ENCODE measurements around the gene TNS3.
"Not testable (repeated sequence)": the region's sequence is repeated elsewhere in the genome, so short reads cannot be mapped to it uniquely, and the experiment has no call there.

The TNS3 gene

DNA sequence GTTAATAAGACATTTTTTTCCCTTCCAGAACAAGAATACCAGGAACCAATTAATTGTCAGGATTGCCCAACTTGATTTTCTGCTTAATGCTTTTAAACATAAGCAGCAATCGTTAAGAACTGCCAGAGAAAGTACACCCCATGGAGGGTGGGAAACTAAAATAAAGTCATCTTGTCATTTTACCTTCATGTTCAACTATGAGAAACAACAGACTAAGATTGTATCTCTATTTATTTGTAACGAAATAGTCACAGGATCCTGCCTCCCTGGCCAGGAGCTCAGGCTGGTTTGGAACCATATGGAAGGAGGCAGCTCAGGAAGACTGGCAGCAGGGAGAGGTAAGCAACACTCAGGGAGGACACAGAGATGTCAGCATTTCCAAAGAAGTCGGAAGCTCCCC, 129.6 kb downstream of the TNS3 start:
- DNase-seq (ENCODE audit: low read depth) = no peak

DNA sequence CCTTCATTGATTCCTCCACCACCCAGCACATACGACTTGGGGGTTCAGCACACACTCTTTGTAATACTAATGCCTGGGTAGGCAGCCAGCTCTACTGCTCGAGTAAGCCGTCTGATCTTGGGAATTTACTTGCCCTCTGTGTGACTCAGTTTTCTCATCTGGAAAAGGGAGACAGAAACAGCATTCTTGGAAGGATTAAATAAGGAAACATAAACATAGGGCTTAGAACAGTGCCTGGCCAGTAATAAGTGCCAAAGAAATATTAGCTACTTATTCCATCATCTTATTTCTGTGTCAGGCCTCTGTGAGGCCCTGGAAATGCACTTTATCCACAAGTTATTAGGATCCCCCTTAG, 130.1 kb downstream of the TNS3 start:
- DNase-seq (ENCODE audit: low read depth) = peak; percentile 83

DNA sequence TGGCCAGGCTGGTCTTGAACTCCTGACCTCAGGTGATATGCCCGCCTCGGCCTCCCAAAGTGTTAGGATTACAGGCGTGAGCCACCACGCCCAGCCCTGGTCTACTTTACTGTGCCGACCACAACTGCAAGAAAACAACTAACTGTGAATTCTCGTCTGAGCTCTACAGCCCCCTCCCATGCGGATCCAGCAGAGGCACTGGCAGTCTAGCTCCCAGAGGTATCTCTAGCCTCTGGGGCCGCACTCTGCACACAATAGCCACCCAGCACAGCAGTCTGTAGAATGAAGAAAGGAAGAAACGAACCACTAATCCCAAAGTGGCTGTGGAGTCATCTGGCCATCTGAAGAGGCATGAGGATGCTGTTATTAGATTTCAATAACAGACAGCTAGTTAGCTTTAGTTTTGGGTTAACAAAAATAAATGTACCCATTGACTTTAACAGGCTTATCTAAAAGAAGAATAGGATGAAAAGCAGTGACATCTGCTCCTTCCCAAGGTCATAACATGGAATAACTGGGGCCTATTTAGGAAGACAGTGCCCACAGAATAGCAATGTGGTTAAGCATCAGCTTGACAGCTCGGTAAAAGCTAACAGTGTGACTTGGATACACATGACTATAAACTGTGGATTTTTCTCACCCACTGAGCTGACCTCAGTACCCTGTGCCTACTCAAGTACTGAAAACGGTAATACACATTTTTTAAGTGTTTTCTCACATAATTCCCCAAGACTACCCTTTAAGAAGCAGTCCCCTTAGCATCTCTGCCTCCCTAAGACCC, 131.9 kb downstream of the TNS3 start:
- DNase-seq (ENCODE audit: low read depth) = peak; percentile 72

DNA sequence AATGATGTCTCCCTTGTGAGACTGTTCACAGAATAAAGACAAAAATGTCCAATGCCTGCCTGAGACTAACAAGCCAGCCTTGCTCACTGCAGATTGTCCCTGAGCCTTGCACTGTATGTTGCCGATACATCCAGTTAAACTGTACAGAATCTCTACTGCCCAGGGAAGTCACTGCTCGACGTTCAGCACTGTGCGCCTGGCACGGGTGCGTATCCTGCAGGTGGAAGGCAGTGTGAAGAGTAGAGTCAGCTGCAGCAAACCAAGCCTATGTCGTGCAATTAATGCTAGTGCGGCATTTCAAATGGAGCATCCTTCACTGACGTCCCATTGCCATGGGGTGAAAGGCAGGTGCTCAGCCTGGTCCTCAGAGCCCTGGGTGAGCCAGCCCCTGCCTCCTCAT, 132.9 kb downstream of the TNS3 start:
- DNase-seq (ENCODE audit: low read depth) = no peak

DNA sequence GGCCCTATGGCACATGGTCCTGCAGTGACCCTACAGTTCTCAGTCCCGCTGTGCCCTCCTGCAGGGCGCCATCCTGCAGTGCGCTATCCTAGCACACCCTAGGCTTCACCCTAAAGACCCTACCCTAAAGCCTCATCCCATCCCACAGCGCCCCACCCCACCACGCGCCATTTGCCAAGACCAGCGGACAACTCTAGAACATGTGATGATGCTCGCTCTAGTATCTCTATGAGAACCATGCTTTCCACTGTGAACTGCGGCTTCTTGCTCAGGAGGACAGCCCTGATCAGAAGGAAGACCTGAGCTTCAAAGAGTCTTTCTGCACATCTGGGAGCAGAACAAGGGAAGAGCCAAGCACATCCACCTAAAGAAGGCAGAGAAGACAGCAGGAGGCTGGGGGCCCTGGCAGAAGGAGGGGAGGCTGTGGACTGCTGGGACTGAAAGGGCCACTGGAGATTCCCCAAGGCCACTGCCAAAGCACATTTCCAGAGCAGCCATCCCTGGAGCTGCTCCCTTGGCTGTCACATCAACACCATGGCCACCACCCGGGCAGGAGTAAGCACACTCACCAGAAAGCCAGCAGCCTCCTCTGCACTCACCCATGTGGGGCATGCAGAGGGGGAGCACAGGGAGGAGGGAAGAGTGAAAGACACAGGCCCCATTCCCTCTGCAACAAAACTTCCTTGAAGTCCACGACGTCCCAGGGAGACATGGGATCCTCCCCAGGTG, 134.1 kb downstream of the TNS3 start:
- DNase-seq (ENCODE audit: low read depth) = no peak

DNA sequence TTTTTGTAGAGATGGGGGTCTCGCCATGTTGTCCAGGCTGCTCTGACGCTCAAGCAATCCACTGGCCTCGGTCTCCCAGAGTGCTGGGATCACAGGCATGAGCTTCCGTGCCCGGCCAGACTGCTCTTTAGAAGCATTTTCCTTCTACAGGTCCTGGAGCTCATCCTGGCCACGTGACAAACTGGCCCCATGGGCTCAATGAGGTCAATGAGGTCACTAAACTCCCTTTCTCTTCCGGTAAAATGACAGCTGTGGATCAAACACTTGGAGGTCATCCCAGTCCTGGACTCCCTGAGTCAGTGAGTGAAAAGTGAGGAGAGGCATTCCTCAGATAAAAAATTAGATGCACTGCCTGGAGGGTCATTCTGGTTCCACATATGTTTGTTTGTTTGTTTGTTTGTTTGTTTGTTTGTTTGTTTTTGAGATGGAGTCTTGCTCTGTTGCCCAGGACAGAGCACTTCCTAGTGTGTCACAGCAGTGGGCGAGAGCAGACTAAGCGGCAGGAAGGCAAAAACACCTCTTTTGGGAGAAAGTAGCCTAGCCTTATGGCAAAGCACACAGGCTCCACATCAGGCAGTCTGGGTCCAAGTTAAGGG, 134.9 kb downstream of the TNS3 start:
- DNase-seq (ENCODE audit: low read depth) = no peak

DNA sequence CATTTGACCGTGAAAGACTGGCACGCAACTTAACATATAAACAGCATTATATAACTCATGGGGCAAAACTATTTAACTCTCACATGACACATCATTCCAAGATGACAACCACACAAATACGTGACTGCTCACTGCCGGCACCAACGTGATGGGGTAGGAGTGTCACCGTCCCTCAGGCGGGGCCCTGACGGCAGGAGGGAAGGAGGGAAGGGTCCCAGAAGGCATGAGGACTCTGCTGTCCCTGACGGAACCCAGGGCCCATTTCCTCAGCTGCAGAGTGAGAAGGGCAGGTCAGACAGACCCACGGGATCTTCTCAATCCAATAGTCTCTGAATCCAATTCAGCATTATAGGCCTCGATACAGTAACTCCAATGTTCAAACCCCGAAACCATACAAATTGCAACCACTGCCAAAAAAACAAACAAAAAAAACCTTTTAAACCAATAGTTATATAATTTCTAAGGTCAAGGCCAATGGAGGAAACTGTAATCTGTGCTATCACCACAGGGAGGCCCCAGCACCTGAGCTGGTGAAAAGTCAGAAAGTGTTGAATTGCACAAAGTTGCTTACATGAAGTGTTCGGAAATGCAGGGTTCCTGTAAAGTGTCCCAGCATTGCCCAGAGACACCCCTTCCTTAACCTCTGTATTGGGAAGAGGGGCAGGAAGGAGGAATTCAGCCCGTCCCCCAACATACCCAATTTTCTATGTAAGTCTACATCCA, 137.4 kb downstream of the TNS3 start:
- DNase-seq (ENCODE audit: low read depth) = no peak

DNA sequence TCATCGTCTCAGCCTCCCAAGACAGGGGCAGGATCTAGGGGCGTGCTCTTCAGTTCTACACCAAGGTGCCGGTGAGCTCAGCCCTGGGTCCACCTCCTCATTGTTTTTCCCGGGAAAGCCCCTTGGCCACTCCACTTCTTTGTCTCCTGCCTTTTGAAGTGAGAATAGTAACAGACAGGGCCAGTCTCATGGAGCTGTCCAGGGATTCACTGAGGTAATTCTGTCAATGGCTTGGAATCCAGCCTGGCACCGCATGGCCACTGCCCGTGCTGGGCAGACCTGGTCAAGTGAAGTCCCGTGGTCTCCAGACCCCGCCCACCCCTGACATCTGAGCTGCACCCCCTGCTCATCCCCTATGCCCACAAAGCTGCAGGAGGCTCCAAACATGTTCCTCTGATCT, 138.9 kb downstream of the TNS3 start:
- no peak for DNase-seq (ENCODE audit: low read depth)

DNA sequence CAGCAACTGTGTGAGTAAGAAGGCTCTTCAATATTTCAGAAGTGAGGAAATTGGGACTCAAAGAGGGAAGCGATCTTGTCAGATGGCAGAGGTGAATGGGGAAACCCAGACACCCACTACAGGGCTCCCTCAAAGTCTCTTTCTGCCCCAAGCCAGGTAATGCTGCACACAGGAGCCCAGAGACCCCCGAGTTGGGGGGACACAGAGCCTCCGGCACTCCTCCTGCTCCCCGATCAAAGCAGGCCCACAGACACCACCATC, 139.4 kb downstream of the TNS3 start:
- no peak for DNase-seq (ENCODE audit: low read depth)

DNA sequence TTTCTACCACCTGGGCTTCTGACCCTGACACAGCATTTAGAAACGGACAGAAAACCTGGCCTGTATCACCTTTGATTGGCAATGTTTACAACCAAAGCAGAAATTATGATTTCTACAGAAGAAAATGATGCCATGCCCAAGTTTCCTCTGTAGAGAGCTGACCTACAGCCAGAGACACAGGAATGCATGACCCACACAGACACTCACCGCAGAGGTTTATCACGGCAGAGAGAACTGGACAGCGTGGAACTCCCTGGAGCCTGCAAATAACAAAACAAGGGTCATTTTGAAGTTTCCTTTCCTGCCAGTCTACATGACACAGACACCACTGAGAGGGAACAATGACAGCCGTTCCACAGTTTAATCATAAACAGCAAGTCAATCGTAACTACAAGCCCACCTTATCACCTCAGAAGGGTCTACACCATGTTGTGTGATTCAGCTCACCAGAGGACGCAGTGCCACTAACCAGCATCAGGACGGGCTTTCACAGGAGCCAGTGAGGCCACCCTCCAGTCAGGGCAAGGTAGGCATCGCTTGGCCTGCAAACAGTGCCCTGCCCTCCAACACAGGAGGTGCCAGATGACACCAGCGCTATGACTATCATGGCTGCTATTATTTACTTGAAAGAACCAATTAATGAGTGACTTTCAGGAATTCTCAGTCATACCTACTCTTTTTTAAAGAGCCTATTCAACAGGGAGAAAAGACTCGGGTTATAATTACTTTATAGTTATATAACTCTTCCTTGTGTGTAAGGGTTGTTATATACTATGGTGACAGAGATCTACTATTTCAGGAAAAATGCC, 139.9 kb downstream of the TNS3 start:
- peak; percentile 78 for DNase-seq (ENCODE audit: low read depth)

DNA sequence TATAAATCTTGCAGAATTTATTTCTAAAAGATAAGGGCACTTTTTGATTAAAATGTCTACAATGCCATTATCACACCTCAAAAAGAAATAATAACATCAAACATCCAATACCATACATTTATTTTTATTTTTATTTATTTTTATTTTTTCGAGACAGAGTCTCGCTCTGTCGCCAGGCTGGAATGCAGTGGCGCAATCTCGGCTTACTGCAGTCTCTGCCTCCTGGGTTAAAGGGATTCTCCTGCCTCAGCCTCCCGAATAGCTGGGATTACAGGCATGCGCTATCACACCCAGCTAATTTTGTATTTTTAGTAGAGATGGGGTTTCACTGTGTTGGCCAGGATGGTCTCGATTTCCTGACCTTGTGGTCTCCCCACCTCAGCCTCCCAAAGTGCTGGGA, 140.9 kb downstream of the TNS3 start:
- DNase-seq (ENCODE audit: low read depth) = not testable (repeated sequence)

DNA sequence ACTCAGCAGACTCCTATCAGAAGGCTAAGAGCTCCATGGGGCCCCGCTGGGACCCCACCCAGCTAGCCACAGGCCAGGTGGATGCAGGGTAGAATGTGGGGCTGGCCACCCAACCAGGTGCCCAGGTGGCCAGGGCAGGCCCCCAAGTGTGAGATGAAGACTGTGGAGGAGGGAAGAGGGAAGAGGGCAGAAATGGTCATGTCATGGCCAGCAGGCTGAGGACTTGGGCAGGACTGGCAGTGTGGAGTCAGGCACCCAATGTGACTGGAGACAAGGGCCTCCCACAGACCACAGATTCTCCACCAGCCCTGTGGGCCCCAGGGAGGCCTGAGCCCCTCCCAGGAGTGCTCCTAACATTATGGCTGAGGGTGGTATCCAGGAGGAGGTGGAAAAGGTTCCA, 141.6 kb downstream of the TNS3 start:
- DNase-seq (ENCODE audit: low read depth) = no peak

DNA sequence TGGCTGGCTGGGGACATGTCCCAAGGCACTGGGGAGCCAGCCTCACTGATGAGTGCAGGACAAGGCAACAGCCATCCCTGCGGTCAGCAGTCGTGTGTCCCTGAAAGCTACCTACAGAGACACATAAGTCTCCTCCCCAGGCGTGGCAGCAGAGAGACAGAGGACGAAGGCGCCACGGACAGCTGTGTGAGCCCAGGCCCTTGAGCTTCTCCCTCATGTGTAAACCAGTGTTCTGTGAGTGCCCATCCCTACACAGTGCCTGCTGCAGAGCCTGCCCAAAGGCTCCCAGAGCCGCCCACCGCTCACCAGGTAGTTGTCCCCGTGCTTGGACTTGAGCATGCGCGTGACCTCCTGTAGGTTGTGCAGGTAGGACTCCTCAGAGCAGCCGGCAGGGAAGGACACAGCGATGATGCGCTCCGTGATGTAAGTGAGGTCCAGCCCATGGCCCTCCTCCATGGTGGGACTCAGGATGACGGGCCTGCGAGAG, 142.7 kb downstream of the TNS3 start:
- no peak for DNase-seq (ENCODE audit: low read depth)

DNA sequence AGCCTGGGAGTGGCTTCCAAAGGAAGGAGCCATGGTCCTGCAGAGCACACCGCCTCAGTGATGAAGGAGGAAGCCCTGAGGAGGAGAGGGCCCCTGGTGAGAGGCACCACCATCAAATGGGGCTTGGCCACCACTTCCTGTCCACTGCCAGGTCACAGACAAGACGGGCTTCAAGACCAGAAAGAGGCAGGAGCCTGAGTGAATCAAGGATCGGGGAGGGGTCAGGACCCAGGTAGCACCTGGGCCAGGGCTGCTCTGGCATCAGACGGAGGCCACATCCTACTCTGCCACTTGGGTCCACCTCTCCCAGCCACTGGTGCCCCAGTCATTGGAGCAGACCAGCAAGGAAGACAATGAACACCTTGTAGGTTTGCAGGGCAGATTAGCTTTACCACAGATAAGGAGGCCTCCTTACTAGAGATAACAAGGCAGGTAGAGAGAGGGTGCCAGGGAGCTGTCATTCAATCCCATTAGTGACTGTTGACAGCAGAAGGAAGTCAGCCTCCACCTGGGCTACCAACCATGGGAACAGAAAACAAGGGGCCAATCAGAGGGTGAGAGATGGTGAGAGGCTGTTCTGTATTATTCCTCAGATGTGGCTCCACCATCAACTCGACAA, 143.4 kb downstream of the TNS3 start:
- DNase-seq (ENCODE audit: low read depth) = no peak

DNA sequence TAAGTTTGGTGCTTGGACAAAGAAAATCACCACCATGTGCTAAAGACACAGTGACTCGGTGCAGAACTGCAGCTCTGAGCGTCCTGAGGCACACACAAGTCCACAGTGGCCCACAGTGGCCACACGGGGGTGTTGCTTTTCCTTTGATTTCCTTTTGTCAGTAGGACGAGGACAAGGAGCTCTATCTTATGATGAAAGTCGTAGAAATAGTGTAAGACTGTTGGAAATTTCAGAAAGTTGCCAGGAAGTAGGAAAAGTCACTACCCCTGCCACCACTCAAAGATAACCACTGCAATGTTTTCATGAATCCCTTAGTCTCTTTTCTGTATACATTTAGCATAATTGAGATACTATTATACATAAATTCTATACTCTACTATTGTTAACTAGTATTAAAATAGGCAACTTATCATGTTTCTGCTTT, 146.0 kb downstream of the TNS3 start:
- DNase-seq (ENCODE audit: low read depth) = peak; percentile 82

DNA sequence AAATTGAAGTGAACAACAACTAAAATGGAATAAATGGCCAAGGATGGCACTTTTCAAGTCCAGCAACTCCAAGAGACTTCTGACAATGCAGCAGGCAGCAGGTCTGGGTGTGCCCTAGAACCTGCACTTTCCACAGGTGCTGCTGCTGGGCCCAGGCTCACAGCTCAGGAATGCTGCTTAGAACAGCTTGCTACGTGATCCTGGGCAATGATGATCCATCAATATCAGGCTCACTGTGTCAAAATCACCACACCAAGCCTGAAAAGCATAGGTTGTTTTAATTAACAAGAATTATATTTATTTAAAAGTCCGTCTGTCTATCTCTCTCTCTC, 148.4 kb downstream of the TNS3 start:
- DNase-seq (ENCODE audit: low read depth) = no peak

DNA sequence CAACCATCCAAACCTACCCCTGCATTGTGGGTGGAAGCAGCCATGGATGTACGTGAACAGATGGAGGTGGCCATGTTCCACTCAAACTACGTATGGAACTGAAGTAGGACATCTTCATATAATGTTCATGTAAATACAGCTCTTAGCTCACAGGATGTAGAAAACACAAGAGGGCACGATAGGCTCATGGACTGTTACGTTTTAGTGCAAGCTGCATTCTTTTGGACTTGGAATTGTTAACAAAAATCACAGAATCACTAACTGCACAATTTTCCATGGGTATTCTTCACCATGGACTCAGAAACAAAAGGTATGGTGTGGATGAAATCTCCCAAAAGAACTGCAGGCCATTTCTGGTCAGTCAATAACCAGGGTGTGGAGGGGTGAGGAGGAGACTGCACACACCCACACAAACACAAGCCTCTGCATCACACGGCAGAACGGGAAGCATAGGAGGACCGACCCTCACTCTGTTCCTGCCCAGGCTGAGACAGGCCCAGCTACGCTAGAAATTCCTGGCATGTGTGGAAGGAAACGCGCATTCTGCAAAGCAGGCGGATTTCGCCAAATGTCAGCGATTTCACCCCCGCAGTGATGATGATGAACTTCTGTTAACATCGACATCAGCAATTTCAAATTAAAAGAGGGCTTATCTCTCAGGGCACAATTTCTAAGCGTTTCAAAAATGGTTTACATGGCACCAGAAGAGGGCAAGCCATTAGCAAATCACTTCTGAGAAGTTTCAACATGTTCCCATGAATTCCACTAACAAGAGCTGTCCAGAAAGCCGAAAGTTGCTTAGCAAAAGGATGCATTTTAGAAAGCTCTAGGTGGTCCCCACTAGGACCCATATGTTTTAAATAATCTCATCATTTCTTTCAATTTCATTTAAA, 149.0 kb downstream of the TNS3 start:
- no peak for DNase-seq (ENCODE audit: low read depth)

DNA sequence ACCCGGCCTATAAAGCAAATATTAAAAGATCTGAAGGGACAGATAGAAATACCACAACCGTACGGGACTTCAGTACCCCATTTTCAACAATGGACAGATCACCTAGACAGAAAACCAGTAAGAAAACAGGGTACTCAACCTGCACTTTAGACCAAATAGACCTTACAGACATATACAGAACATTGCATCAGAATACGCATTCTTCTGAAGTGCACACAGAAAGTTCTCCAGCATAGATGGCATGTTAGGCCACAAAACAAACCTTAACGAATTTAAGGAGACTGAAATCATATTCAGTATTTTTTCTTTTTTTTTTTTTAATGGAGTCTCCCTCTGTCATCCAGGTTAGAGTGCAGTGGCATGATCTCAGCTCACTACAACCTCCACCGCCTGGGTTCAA, 151.5 kb downstream of the TNS3 start:
- DNase-seq (ENCODE audit: low read depth) = no peak

DNA sequence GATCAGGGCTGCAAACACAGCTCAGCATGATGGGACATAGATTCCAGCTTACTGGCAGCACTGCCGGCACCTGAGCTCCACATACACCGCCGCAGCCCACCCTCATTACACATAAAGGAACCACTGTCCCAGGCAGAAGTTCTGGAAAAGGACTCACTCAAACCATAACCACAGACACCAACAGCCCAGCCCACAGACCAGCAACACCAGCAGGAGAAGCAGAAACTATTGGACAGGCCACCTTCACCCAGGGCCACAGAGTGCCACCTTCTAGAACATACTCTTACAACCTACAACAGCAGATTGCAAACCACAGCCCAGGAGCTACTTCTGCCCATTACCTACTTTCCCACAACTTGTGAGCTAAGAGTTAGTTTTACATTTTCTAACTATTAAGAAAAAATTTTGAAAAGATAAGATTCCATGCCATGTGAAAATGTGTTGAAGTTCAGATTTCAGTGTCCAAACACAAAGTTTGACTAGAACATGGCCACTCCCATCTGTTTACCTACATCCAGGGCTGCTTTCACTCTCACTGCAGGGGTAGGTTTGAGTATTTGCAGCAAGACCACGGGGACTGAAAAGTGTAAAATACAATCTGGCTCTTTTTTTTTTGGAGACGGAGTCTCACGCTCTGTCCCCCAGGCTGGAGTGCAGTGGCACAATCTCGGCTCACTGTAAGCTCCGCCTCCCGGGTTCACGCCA, 153.0 kb downstream of the TNS3 start:
- no peak for DNase-seq (ENCODE audit: low read depth)

Measured in iris pigment epithelial cell (primary cell).